HEK293T (cell line): Measurements from ENCODE around the gene SRRD.

Experiments
- CTCF ChIA-PET: fragments of 350-600 bp; formaldehyde crosslinking; extraction: SDS; loops from one replicate; lab custom pipeline; 2021; ENCODE audit warnings: antibody characterized with exemption, inconsistent platforms; lab: Yijun Ruan, JAX
- POLR2A ChIA-PET: fragments of 350-600 bp; formaldehyde crosslinking; extraction: SDS; loops from one replicate; lab custom pipeline; 2020; ENCODE audit warnings: antibody characterized with exemption, inconsistent platforms; lab: Yijun Ruan, JAX
- DNase-seq: peaks from one replicate; pipeline ENCODE4 v3.0.0; 2012; ENCODE audit warnings: mixed read lengths; ENCODE audit errors: extremely low spot score
- ARNT ChIP-seq: fragments of 450-650 bp; IDR thresholded peaks from 2 replicates; pipeline ENCODE4 v1.6.1; 2017; ENCODE audit warnings: mild to moderate bottlenecking
- BHLHE40 ChIP-seq: fragments of 450-650 bp; IDR thresholded peaks from 2 replicates; pipeline ENCODE4 v1.6.1; 2016; ENCODE audit warnings: mild to moderate bottlenecking, moderate library complexity, borderline replicate concordance
- CTBP1 ChIP-seq: fragments of 450-650 bp; IDR thresholded peaks from 2 replicates; pipeline ENCODE4 v1.6.1; 2016; ENCODE audit warnings: borderline replicate concordance
- ELF4 ChIP-seq: fragments of 450-650 bp; IDR thresholded peaks from 2 replicates; pipeline ENCODE4 v1.6.1; 2017; ENCODE audit warnings: antibody characterized with exemption
- FOXA1 ChIP-seq: fragments of 450-650 bp; IDR thresholded peaks from 2 replicates; pipeline ENCODE4 v1.6.1; 2016; ENCODE audit warnings: mild to moderate bottlenecking
- FOXK2 ChIP-seq: fragments of 450-650 bp; IDR thresholded peaks from 2 replicates; pipeline ENCODE4 v1.6.1; 2016; ENCODE audit warnings: mild to moderate bottlenecking
- FOXM1 ChIP-seq: fragments of 450-650 bp; IDR thresholded peaks from 2 replicates; pipeline ENCODE4 v1.6.1; 2017; ENCODE audit warnings: mild to moderate bottlenecking, borderline replicate concordance
- HDGF ChIP-seq: fragments of 450-650 bp; IDR thresholded peaks from 2 replicates; pipeline ENCODE4 v1.6.1; 2017; ENCODE audit warnings: antibody characterized with exemption, borderline replicate concordance
- L3MBTL2 ChIP-seq: fragments of 450-650 bp; conservative IDR thresholded peaks from 2 replicates; pipeline ENCODE4 v1.6.1; 2016; ENCODE audit warnings: mild to moderate bottlenecking
- LEF1 ChIP-seq: fragments of 450-650 bp; IDR thresholded peaks from 2 replicates; pipeline ENCODE4 v1.6.1; 2017; ENCODE audit warnings: mild to moderate bottlenecking, borderline replicate concordance
- NFRKB ChIP-seq: fragments of 450-650 bp; IDR thresholded peaks from 2 replicates; pipeline ENCODE4 v1.6.1; 2016; ENCODE audit warnings: mild to moderate bottlenecking, moderate library complexity
- PKNOX1 ChIP-seq: fragments of 450-650 bp; IDR thresholded peaks from 2 replicates; pipeline ENCODE4 v1.6.1; 2016
- SP1 ChIP-seq: fragments of 450-650 bp; IDR thresholded peaks from 2 replicates; pipeline ENCODE4 v1.6.1; 2017
- SUZ12 ChIP-seq: fragments of 450-650 bp; IDR thresholded peaks from 2 replicates; pipeline ENCODE4 v1.6.1; 2016; ENCODE audit warnings: mild to moderate bottlenecking
- TARDBP ChIP-seq: fragments of 450-650 bp; IDR thresholded peaks from 2 replicates; pipeline ENCODE4 v1.6.1; 2016
- ZNF384 ChIP-seq: fragments of 450-650 bp; IDR thresholded peaks from 2 replicates; pipeline ENCODE4 v1.6.1; 2016

The SRRD gene

DNA sequence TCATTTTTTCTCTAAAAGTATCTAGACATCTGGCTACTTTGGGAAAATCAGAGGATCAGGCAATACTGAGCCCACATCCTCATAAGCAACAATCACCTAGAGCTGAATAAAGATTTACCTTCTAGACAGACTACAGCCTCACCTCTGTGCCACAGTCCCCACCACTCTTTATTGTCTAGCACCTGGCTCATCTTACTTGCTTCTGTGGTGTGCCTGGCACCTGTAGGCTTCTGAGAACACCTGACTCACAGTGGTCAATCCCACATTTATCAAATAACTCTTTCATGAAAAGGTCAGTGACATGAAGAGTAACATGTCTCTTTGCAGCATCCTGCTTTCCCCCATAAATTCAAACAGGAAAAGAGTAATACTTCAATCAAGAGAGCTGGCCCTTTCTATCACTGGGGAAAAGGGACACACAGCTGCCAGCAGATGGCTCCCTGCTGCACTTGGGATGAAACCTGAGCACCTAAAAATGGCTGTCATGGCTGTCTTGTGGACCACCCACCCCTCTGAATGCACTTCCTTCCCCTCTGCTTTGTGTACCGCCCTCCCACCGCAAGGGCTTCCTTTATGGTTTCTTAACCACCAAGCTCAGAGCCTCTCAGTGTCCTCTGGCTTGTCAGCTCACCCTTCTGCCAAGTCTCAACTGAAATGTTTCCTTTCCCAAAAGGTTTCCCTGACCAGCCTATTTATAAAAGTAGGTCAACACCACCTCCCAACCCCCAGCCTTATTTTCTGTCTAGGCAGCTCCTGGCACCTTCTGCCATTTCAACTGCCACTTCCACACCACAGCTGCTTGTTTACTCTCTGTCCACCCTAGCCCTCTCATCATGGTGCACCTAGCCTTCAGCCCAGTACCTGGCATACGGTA lies 19.2 kb downstream of the SRRD start:
- POLR2A ChIA-PET = interaction anchor here (1.9 kb wide), 1 partner anchor 19 kb away, joined by 8 read pairs; the partner anchor contains the start of genes HPS4 and SRRD
- CTCF ChIA-PET = interaction anchor here (0.8 kb wide), 1 partner anchor 30 kb away, joined by 9 read pairs; no protein-coding TSS in a partner anchor
- TF ChIP-seq SUZ12 (no peak), L3MBTL2 (no peak), CTBP1 (no peak), FOXA1 (no peak), FOXK2 (no peak), FOXM1 (no peak), PKNOX1 (no peak), TARDBP (no peak), HDGF (no peak), NFRKB (no peak), BHLHE40 (no peak), ELF4 (no peak), ZNF384 (no peak), SP1 (no peak)
- peak; percentile 59 for DNase-seq

GRCh38 chr22:26503758-26504157 lies 20.1 kb downstream of the SRRD start:
- TF ChIP-seq TARDBP = no peak
- no peak for TF ChIP-seq L3MBTL2
- no peak for TF ChIP-seq FOXK2
- TF ChIP-seq SUZ12 = no peak
- no peak for TF ChIP-seq ARNT
- no peak for TF ChIP-seq ELF4
- TF ChIP-seq NFRKB = no peak
- TF ChIP-seq CTBP1 = no peak
- TF ChIP-seq BHLHE40 = no peak
- no peak for TF ChIP-seq FOXA1
- no peak for TF ChIP-seq FOXM1
- TF ChIP-seq HDGF = no peak
- TF ChIP-seq LEF1 = no peak
- TF ChIP-seq SP1 = no peak
- no peak for TF ChIP-seq PKNOX1
- no peak for TF ChIP-seq ZNF384
- no peak for DNase-seq
- ChIA-PET CTCF (interaction anchor here (1.0 kb wide), 1 partner anchor 9 kb away, joined by 3 read pairs; the partner anchor contains the start of gene TFIP11), POLR2A (interaction anchor here (0.6 to 1.9 kb wide), 2 partner anchors 20 to 27 kb away, joined by 3 to 8 read pairs; partner anchors contain the start of genes HPS4 and SRRD)

DNA sequence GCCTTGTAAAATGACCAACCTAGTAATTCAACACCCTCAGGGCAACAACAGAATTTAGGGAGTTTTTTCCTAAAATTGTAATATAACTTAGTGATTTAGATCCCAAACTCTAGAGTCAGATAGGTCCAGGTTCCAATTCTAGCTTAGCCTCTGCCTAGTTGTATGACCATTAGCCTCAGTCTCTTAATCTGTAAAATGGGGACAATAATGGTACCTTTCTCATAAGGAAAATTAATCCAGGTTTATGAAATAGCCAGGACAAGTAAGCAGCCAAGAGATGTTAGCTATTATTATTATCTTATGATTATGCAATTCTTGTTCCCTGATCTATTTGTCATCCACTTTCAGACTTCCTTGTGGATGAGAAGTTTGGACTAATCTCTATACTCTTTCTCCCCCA lies 24.5 kb downstream of the SRRD start:
- CTCF ChIA-PET = no interaction called here
- POLR2A ChIA-PET = interaction anchor here (1.2 kb wide), 1 partner anchor 25 kb away, joined by 3 read pairs; the partner anchor contains the start of genes HPS4 and SRRD
- no peak for DNase-seq
- no peak for TF ChIP-seq TARDBP
- TF ChIP-seq BHLHE40 = no peak
- no peak for TF ChIP-seq NFRKB
- no peak for TF ChIP-seq ELF4
- TF ChIP-seq LEF1 = no peak
- TF ChIP-seq PKNOX1 = no peak
- no peak for TF ChIP-seq FOXA1
- TF ChIP-seq SP1 = no peak
- no peak for TF ChIP-seq FOXK2
- TF ChIP-seq CTBP1 = no peak
- no peak for TF ChIP-seq FOXM1
- no peak for TF ChIP-seq HDGF
- no peak for TF ChIP-seq SUZ12
- no peak for TF ChIP-seq L3MBTL2

DNA sequence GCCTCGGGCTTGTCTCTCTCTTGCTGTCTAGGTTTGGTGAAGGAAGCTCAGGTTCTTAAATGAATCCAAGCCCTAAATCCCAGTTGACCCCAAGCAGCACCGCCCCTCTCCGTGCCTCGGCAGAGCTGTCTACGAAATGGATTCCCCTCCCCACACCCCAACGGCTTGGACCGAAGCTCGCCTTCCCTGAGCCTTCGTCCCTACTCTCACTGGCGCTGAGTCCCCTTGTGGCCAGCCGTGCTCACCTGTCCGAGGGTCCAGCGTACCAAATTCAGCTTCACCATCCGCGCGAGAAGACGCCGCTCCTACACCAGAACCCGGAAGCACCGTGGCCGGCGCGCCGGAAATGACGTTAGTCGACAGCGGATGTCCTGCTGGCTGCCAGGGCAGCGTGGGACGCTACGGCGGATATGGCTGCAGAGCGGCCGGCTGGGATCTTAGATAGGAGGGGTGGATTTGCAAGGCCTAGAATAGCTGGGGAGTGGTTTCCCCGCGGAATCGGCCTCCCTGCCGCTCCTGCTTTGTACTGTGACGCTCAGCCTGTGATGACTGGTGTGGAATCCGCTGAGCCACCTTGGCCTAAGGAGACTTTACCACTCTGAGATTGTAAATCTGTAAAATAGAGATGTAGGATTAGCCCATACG lies 28.6 kb downstream of the SRRD start, which contains the start of gene TFIP11:
TFIP11 (minus strand) TSS at position 325 of the 645 bp plus-strand sequence. CDS start 2,201 bp downstream, outside the sequence.
- ChIA-PET CTCF (interaction anchor here (1.1 kb wide), 1 partner anchor 8 kb away, joined by 3 read pairs; no protein-coding TSS in a partner anchor), POLR2A (interaction anchor here (0.9 to 1.3 kb wide), 6 partner anchors 10 to 138 kb away, joined by 3 to 14 read pairs (median 3); partner anchors contain the start of genes HPS4 and SRRD)
- TF ChIP-seq SUZ12 (no peak), ELF4 (peak; percentile 96), HDGF (no peak), FOXA1 (no peak), ARNT (no peak), LEF1 (no peak), BHLHE40 (no peak), FOXM1 (no peak), TARDBP (no peak), PKNOX1 (peak; percentile 27; the same call in 1 of the 2 replicates), L3MBTL2 (peak; percentile 27; the same call in 1 of the 2 replicates), CTBP1 (no peak), SP1 (no peak), NFRKB (no peak), ZNF384 (no peak), FOXK2 (no peak)
- DNase-seq = peak; percentile 100
